ENCODE results near the gene PEG3. TPM values are rescaled to one million over a fixed set of nuclear protein-coding genes. Genes with fewer than 3 reads are reported as not detected.

Gene PEG3
- total RNA-seq: not detected
- polyA plus RNA-seq (2013, experiment 1 of 2): not detected
- not detected for polyA plus RNA-seq (2013, experiment 2 of 2)
- long read RNA-seq, experiment 1: 0 reads
- long read RNA-seq, experiment 2: 0 reads
- long read RNA-seq, experiment 3: 0 reads
- long read RNA-seq, experiment 4: 0 reads

- Histone ChIP-seq H3K27ac (ENCODE audit: low read depth, low read length) (no peak within 1 kb of the TSS), H3K36me3 (ENCODE audit: control insufficient read depth, insufficient read depth, low read length) (no peaks in the 10 kb centered on the region), H3K4me3 (ENCODE audit: low read length) (no peak within 1 kb of the TSS), H3K4me1 (ENCODE audit: control insufficient read depth, insufficient read depth, low read length) (no peaks in the 10 kb centered on the region), H3K9ac (ENCODE audit: extremely low read depth, low read length, poor library complexity, severe bottlenecking) (no peak within 1 kb of the TSS), H3K27me3 (ENCODE audit: control insufficient read depth, insufficient read depth, low read length, poor library complexity, severe bottlenecking) (no peaks in the 10 kb centered on the region), H3K9me3 (ENCODE audit: control insufficient read depth, low read length) (peaks cover 84% of the 10 kb centered on the region)
- Mint-ChIP-seq H3K9me3 (peaks cover 47% of the 10 kb centered on the region), H3K4me3 (no peak within 1 kb of the TSS), H3K27ac (no peak within 1 kb of the TSS), H3K27me3 (ENCODE audit: insufficient read depth) (peaks cover 1% of the 10 kb centered on the region), H3K4me1 (no peaks in the 10 kb centered on the region), H3K36me3 (ENCODE audit: low read depth) (peaks cover 5% of the 10 kb centered on the region)
- DNase-seq: no peak
- TF ChIP-seq CTCF (conservative IDR thresholded peaks at IDR 0.05): no peak
- 91 to 92% methylated on average over 33 to 49 of the region's 49 CpGs for WGBS, 2 experiments (ENCODE audit: insufficient coverage in 1 of 2, insufficient read length in 1 of 2)
Observed at GRCh38 chr19:56840451-56841192, at the start of gene PEG3, which contains the start of gene ZIM2. Gene PEG3, minus strand, starts transcription at chr19:56840726. Its CDS starts 16,071 bp downstream, at chr19:56824655. Gene ZIM2, minus strand, starts transcription at chr19:56840726. Its CDS starts 16,449 bp downstream, at chr19:56824277.

- TF ChIP-seq CTCF (conservative IDR thresholded peaks at IDR 0.05): no peak
- peaks cover 2% of the 10 kb centered on the region for H3K36me3 Mint-ChIP-seq (ENCODE audit: low read depth)
- 81 to 83% methylated on average over 11 to 14 of the region's 14 CpGs for WGBS, 2 experiments (ENCODE audit: insufficient coverage in 1 of 2, insufficient read length in 1 of 2)
Observed at GRCh38 chr19:56885173-56885985, 44.9 kb upstream of the PEG3 start.

GRCh38 chr19:56884441-56884840 lies 43.9 kb upstream of the PEG3 start:
- WGBS, 2 experiments (ENCODE audit: insufficient coverage in 1 of 2, insufficient read length in 1 of 2): 93 to 100% methylated on average over 2 to 5 of the region's 5 CpGs
- Histone ChIP-seq H3K27ac (ENCODE audit: low read depth, low read length) (no peak overlapping the region), H3K36me3 (ENCODE audit: control insufficient read depth, insufficient read depth, low read length) (no peaks in the 10 kb centered on the region), H3K9me3 (ENCODE audit: control insufficient read depth, low read length) (peaks cover 88% of the 10 kb centered on the region), H3K4me1 (ENCODE audit: control insufficient read depth, insufficient read depth, low read length) (no peaks in the 10 kb centered on the region), H3K27me3 (ENCODE audit: control insufficient read depth, insufficient read depth, low read length, poor library complexity, severe bottlenecking) (no peaks in the 10 kb centered on the region), H3K4me3 (ENCODE audit: low read length) (no peak overlapping the region), H3K9ac (ENCODE audit: extremely low read depth, low read length, poor library complexity, severe bottlenecking) (no peak overlapping the region)
- H3K27ac Mint-ChIP-seq: no peak overlapping the region
- H3K27me3 Mint-ChIP-seq (ENCODE audit: insufficient read depth): no peaks in the 10 kb centered on the region
- no peak for TF ChIP-seq CTCF (conservative IDR thresholded peaks at IDR 0.05)
- no peak overlapping the region for H3K4me3 Mint-ChIP-seq
- H3K36me3 Mint-ChIP-seq (ENCODE audit: low read depth): peaks cover 2% of the 10 kb centered on the region
- no peaks in the 10 kb centered on the region for H3K4me1 Mint-ChIP-seq
- H3K9me3 Mint-ChIP-seq: peaks cover 94% of the 10 kb centered on the region
- DNase-seq: no peak

More at GRCh38 chr19:56885173-56885985, 44.9 kb upstream of the PEG3 start:
- no peak overlapping the region for H3K4me3 ChIP-seq (ENCODE audit: low read length)
- Mint-ChIP-seq H3K4me1 (no peaks in the 10 kb centered on the region), H3K4me3 (no peak overlapping the region), H3K9me3 (peaks cover 92% of the 10 kb centered on the region), H3K27ac (no peak overlapping the region), H3K27me3 (ENCODE audit: insufficient read depth) (no peaks in the 10 kb centered on the region)
- H3K9me3 ChIP-seq (ENCODE audit: control insufficient read depth, low read length): peaks cover 87% of the 10 kb centered on the region
- H3K9ac ChIP-seq (ENCODE audit: extremely low read depth, low read length, poor library complexity, severe bottlenecking): no peak overlapping the region
- no peaks in the 10 kb centered on the region for H3K36me3 ChIP-seq (ENCODE audit: control insufficient read depth, insufficient read depth, low read length)
- no peak overlapping the region for H3K27ac ChIP-seq (ENCODE audit: low read depth, low read length)
- no peaks in the 10 kb centered on the region for H3K27me3 ChIP-seq (ENCODE audit: control insufficient read depth, insufficient read depth, low read length, poor library complexity, severe bottlenecking)
- no peaks in the 10 kb centered on the region for H3K4me1 ChIP-seq (ENCODE audit: control insufficient read depth, insufficient read depth, low read length)
- DNase-seq: no peak

Data from endodermal cell (in vitro differentiated cells).